Neural progenitor cell (in vitro differentiated cells): Measurements from ENCODE around the gene KIF3B. TPM values are rescaled to one million over a fixed set of nuclear protein-coding genes. Genes with fewer than 3 reads are reported as not detected.

ENCODE experiments used
- DNase-seq: peaks from one replicate; pipeline ENCODE4 v3.0.0-alpha.2; 2016; ENCODE audit warnings: low spot score
- H2AFZ ChIP-seq: fragments of 200-600 bp; sonication (generic); replicated peaks from 2 replicates; pipeline ENCODE4 v1.6.1; 2016; ENCODE audit warnings: antibody characterized with exemption
- H3F3A ChIP-seq: fragments of 200-600 bp; sonication (generic); 2 replicates; pipeline ENCODE4 v1.6.1; 2016; ENCODE audit warnings: antibody characterized with exemption, low read depth
- H3K27ac ChIP-seq: fragments of 200-600 bp; sonication (generic); 2 replicates; pipeline ENCODE4 v1.5.1; 2016; ENCODE audit warnings: mild to moderate bottlenecking
- H3K27me3 ChIP-seq: fragments of 200-600 bp; sonication (generic); 2 replicates; pipeline ENCODE4 v1.6.1; 2016; ENCODE audit warnings: mild to moderate bottlenecking, moderate library complexity
- H3K36me3 ChIP-seq: fragments of 200-600 bp; sonication (generic); 2 replicates; pipeline ENCODE4 v1.5.1; 2016
- H3K4me1 ChIP-seq: fragments of 200-600 bp; sonication (generic); 2 replicates; pipeline ENCODE4 v1.6.1; 2016; ENCODE audit warnings: mixed run types
- H3K4me2 ChIP-seq: fragments of 200-600 bp; sonication (generic); 2 replicates; pipeline ENCODE4 v1.6.1; 2016
- H3K4me3 ChIP-seq: fragments of 200-600 bp; sonication (generic); 2 replicates; pipeline ENCODE4 v1.5.1; 2016
- H3K79me2 ChIP-seq: fragments of 200-600 bp; sonication (generic); 2 replicates; pipeline ENCODE4 v1.6.1; 2016; ENCODE audit warnings: low read depth
- H3K9ac ChIP-seq: fragments of 200-600 bp; sonication (generic); 2 replicates; pipeline ENCODE4 v1.6.1; 2016
- H3K9me3 ChIP-seq: fragments of 200-600 bp; sonication (generic); 2 replicates; pipeline ENCODE4 v1.5.1; 2016; ENCODE audit warnings: low read depth
- H4K20me1 ChIP-seq: fragments of 200-600 bp; sonication (generic); 2 replicates; pipeline ENCODE4 v1.6.1; 2016; ENCODE audit warnings: low read depth
- H3K27ac Mint-ChIP-seq: 3 replicates; pipeline ENCODE4 v1.8.0; 2021; ENCODE audit warnings: mixed read lengths
- H3K27me3 Mint-ChIP-seq: 2 replicates; pipeline ENCODE4 v1.8.0; 2022; ENCODE audit warnings: low read depth, mild to moderate bottlenecking, inconsistent platforms, moderate library complexity, mixed read lengths; ENCODE audit not compliant: insufficient read depth
- H3K36me3 Mint-ChIP-seq: 3 replicates; pipeline ENCODE4 v1.8.0; 2021; ENCODE audit warnings: mixed read lengths
- H3K4me1 Mint-ChIP-seq: 3 replicates; pipeline ENCODE4 v1.8.0; 2021; ENCODE audit warnings: mixed read lengths
- H3K4me3 Mint-ChIP-seq: 3 replicates; pipeline ENCODE4 v1.8.0; 2021; ENCODE audit warnings: mild to moderate bottlenecking, moderate library complexity, mixed read lengths
- H3K9me3 Mint-ChIP-seq: 3 replicates; pipeline ENCODE4 v1.8.0; 2020; ENCODE audit warnings: mixed read lengths
- CTCF ChIP-seq: fragments of 200-600 bp; sonication (generic); IDR thresholded peaks from 2 replicates; pipeline ENCODE4 v1.5.1; 2017; ENCODE audit warnings: antibody characterized with exemption, mild to moderate bottlenecking
- EZH2 ChIP-seq: fragments of 200-600 bp; sonication (generic); IDR thresholded peaks from 2 replicates; pipeline ENCODE4 v1.6.1; 2017; ENCODE audit warnings: antibody characterized with exemption, mild to moderate bottlenecking, moderate library complexity
- EZH2phosphoT487 ChIP-seq: fragments of 200-600 bp; sonication (generic); IDR thresholded peaks from 2 replicates; pipeline ENCODE4 v1.6.1; 2017; ENCODE audit warnings: antibody characterized with exemption
- total RNA-seq: library from RNA; depleted of rRNA; stranded (reverse); fragments of >200 nt; gene quantifications from 2 replicates; pipeline ENCODE4 v1.2.3, GENCODE V29; 2015; ENCODE audit warnings: low replicate concordance

KIF3B gene
- total RNA-seq, 1 donor from 2014 or later, result 16.8 TPM

GRCh38 chr20:32326504-32326845 lies 49.0 kb downstream of the KIF3B start:
- no peak overlapping the region for H3K27ac Mint-ChIP-seq
- TF ChIP-seq EZH2phosphoT487, result no peak
- Histone ChIP-seq H3K4me3 (no peak overlapping the region), H3K4me1 (no peaks in the 10 kb centered on the region), H4K20me1 (no peaks in the 10 kb centered on the region), H3K79me2 (no peaks in the 10 kb centered on the region), H2AFZ (no peak overlapping the region), H3K36me3 (no peaks in the 10 kb centered on the region), H3K4me2 (no peak overlapping the region), H3K9ac (no peak overlapping the region), H3K27me3 (no peaks in the 10 kb centered on the region), H3K9me3 (no peaks in the 10 kb centered on the region), H3K27ac (no peak overlapping the region), H3F3A (peaks cover 23% of the 10 kb centered on the region)
- no peak overlapping the region for H3K4me3 Mint-ChIP-seq
- no peaks in the 10 kb centered on the region for H3K9me3 Mint-ChIP-seq
- no peak for DNase-seq
- no peaks in the 10 kb centered on the region for H3K4me1 Mint-ChIP-seq
- H3K36me3 Mint-ChIP-seq, result peaks cover under 1% of the 10 kb centered on the region
- peaks cover 2% of the 10 kb centered on the region for H3K27me3 Mint-ChIP-seq

GRCh38 chr20:32327087-32327681 lies 49.7 kb downstream of the KIF3B start:
- H3K4me3 Mint-ChIP-seq, result no peak overlapping the region
- H3K36me3 ChIP-seq, result no peaks in the 10 kb centered on the region
- no peaks in the 10 kb centered on the region for H3K4me1 Mint-ChIP-seq
- peaks cover 6% of the 10 kb centered on the region for H3K36me3 Mint-ChIP-seq
- H3F3A ChIP-seq, result peaks cover 15% of the 10 kb centered on the region
- peaks cover 2% of the 10 kb centered on the region for H3K27me3 Mint-ChIP-seq
- no peak for DNase-seq
- H3K4me2 ChIP-seq, result no peak overlapping the region
- no peak overlapping the region for H3K4me3 ChIP-seq
- no peaks in the 10 kb centered on the region for H3K4me1 ChIP-seq
- H3K9me3 Mint-ChIP-seq, result no peaks in the 10 kb centered on the region
- no peak overlapping the region for H3K9ac ChIP-seq
- no peaks in the 10 kb centered on the region for H3K27me3 ChIP-seq
- no peak for TF ChIP-seq EZH2
- TF ChIP-seq EZH2phosphoT487, result no peak
- no peak for TF ChIP-seq CTCF
- H3K27ac ChIP-seq, result no peak overlapping the region
- H2AFZ ChIP-seq, result no peak overlapping the region
- H3K9me3 ChIP-seq, result no peaks in the 10 kb centered on the region
- no peaks in the 10 kb centered on the region for H4K20me1 ChIP-seq
- no peak overlapping the region for H3K27ac Mint-ChIP-seq
- H3K79me2 ChIP-seq, result no peaks in the 10 kb centered on the region

- no peak overlapping the region for H3K27ac Mint-ChIP-seq
- Histone ChIP-seq H3K4me1 (no peaks in the 10 kb centered on the region), H4K20me1 (no peaks in the 10 kb centered on the region), H3K4me2 (no peak overlapping the region), H3K27ac (no peak overlapping the region), H3K9me3 (no peaks in the 10 kb centered on the region), H3K27me3 (no peaks in the 10 kb centered on the region), H3F3A (no peaks in the 10 kb centered on the region), H2AFZ (no peak overlapping the region), H3K4me3 (no peak overlapping the region), H3K36me3 (no peaks in the 10 kb centered on the region), H3K79me2 (no peaks in the 10 kb centered on the region), H3K9ac (no peak overlapping the region)
- H3K9me3 Mint-ChIP-seq, result no peaks in the 10 kb centered on the region
- H3K4me3 Mint-ChIP-seq, result no peak overlapping the region
- no peaks in the 10 kb centered on the region for H3K4me1 Mint-ChIP-seq
- H3K36me3 Mint-ChIP-seq, result peaks cover 6% of the 10 kb centered on the region
- H3K27me3 Mint-ChIP-seq, result peaks cover 2% of the 10 kb centered on the region
- TF ChIP-seq EZH2, result no peak
- DNase-seq, result no peak
Measured at GRCh38 chr20:32329817-32330554, 52.5 kb downstream of the KIF3B start.

- Histone ChIP-seq H3K4me1 (no peaks in the 10 kb centered on the region), H3F3A (no peaks in the 10 kb centered on the region), H3K9ac (no peak overlapping the region), H3K36me3 (no peaks in the 10 kb centered on the region), H3K9me3 (no peaks in the 10 kb centered on the region), H2AFZ (no peak overlapping the region), H3K79me2 (no peaks in the 10 kb centered on the region), H3K27me3 (no peaks in the 10 kb centered on the region), H3K27ac (no peak overlapping the region), H3K4me3 (no peak overlapping the region), H3K4me2 (no peak overlapping the region), H4K20me1 (no peaks in the 10 kb centered on the region)
- Mint-ChIP-seq H3K4me3 (no peak overlapping the region), H3K9me3 (no peaks in the 10 kb centered on the region), H3K36me3 (peaks cover 6% of the 10 kb centered on the region), H3K27me3 (peaks cover 2% of the 10 kb centered on the region), H3K27ac (no peak overlapping the region), H3K4me1 (no peaks in the 10 kb centered on the region)
- TF ChIP-seq CTCF (no peak), EZH2 (no peak), EZH2phosphoT487 (no peak)
- DNase-seq, result no peak
Measured at GRCh38 chr20:32330555-32330897, 53.1 kb downstream of the KIF3B start.
